ENCODE results near the gene CRYZ.

The CRYZ gene

GRCh38 chr1:74686928-74687327, 45.9 kb downstream of the CRYZ start:
- no peak overlapping the region for H3K27ac ChIP-seq
- TF ChIP-seq CTCF (conservative IDR thresholded peaks at IDR 0.05): no peak
- TF ChIP-seq ZFX (IDR thresholded peaks at IDR 0.05): no peak

- no peak for TF ChIP-seq CTCF (conservative IDR thresholded peaks at IDR 0.05)
- no peak for TF ChIP-seq ZFX (IDR thresholded peaks at IDR 0.05)
- H3K27ac ChIP-seq: no peak overlapping the region
These were observed 48.5 kb downstream of the CRYZ start for GRCh38 chr1:74684301-74684700.

- TF ChIP-seq ZFX (IDR thresholded peaks at IDR 0.05) (no peak), CTCF (conservative IDR thresholded peaks at IDR 0.05) (no peak)
- no peak overlapping the region for H3K27ac ChIP-seq
These were observed 49.2 kb downstream of the CRYZ start for GRCh38 chr1:74683656-74684055.

GRCh38 chr1:74681851-74682250, 51.0 kb downstream of the CRYZ start:
- no peak overlapping the region for H3K27ac ChIP-seq
- TF ChIP-seq CTCF (conservative IDR thresholded peaks at IDR 0.05) (no peak), ZFX (IDR thresholded peaks at IDR 0.05) (no peak)

- H3K27ac ChIP-seq: no peak overlapping the region
- TF ChIP-seq CTCF (conservative IDR thresholded peaks at IDR 0.05): no peak
- no peak for TF ChIP-seq ZFX (IDR thresholded peaks at IDR 0.05)
These were observed 51.4 kb downstream of the CRYZ start for GRCh38 chr1:74681449-74681848.

- TF ChIP-seq CTCF (conservative IDR thresholded peaks at IDR 0.05) (no peak), ZFX (IDR thresholded peaks at IDR 0.05) (no peak)
- H3K27ac ChIP-seq: no peak overlapping the region
These were observed 51.8 kb downstream of the CRYZ start for GRCh38 chr1:74681001-74681400.

- no peak overlapping the region for H3K27ac ChIP-seq
- TF ChIP-seq ZFX (IDR thresholded peaks at IDR 0.05) (no peak), CTCF (conservative IDR thresholded peaks at IDR 0.05) (no peak)
These were observed 53.0 kb downstream of the CRYZ start for GRCh38 chr1:74679811-74680210.

Measured in C4-2B (cell line).